Endothelial cell of umbilical vein (primary cell): ENCODE results near the gene C5orf15. TPM values are rescaled to one million over a fixed set of nuclear protein-coding genes. Genes with fewer than 3 reads are reported as not detected.

Experiments
- BruUV-seq: library from RNA; stranded (reverse); fragments of 400-500 nt; replicated peaks from 2 replicates; lab custom pipeline; 2021; lab: Mats Ljungman, UMichigan
- CTCF ChIA-PET: fragments of 300-600, 350-600 bp; sonication (Branson Sonifier 250); formaldehyde crosslinking; loops from one replicate; lab custom pipeline; 2021; ENCODE audit warnings: antibody characterized with exemption, inconsistent platforms; lab: Charles Lee
- POLR2A ChIA-PET: fragments of 300-600, 350-600 bp; sonication (Branson Sonifier 250); formaldehyde crosslinking; loops from one replicate; lab custom pipeline; 2021; ENCODE audit warnings: antibody characterized with exemption, inconsistent platforms; lab: Charles Lee
- DNase-seq: peaks from one replicate; pipeline ENCODE4 v3.0.0-alpha.2; 2011; ENCODE audit warnings: low read depth, low spot score
- FAIRE-seq: peaks from 2 replicates; lab custom pipeline; 2011; peaks lifted over from hg19 to GRCh38; lab: Jason Lieb, UNC
- H2AFZ ChIP-seq: 2 replicates; pipeline ENCODE4 v1.6.0; 2012; ENCODE audit warnings: low read depth, low read length, control low read depth, inconsistent platforms
- H3K27ac ChIP-seq: 2 replicates; pipeline ENCODE4 v1.5.1; 2011; ENCODE audit warnings: low read depth, mild to moderate bottlenecking, control low read depth, low read length, moderate library complexity; ENCODE audit not compliant: insufficient read depth
- H3K27me3 ChIP-seq, 2 experiments: 2 replicates each; pipeline versions ENCODE4 v1.6.0 to v1.6.1; 2011; ENCODE audit warnings: low read length in 2 of 2, mixed read lengths in 1 of 2; ENCODE audit not compliant: control insufficient read depth in 2 of 2, insufficient read depth in 2 of 2
- H3K36me3 ChIP-seq, 2 experiments: 2 replicates in 1 of 2; 3 replicates in 1 of 2; pipeline ENCODE4 v1.5.1; 2011; ENCODE audit warnings: low read length in 2 of 2, mild to moderate bottlenecking in 1 of 2, moderate library complexity in 1 of 2; ENCODE audit not compliant: control insufficient read depth in 2 of 2, insufficient read depth in 2 of 2; ENCODE audit errors: extremely low read depth in 1 of 2
- H3K4me1 ChIP-seq: 3 replicates; pipeline ENCODE4 v1.5.1; 2011; ENCODE audit warnings: mild to moderate bottlenecking, low read length; ENCODE audit not compliant: control insufficient read depth, insufficient read depth; ENCODE audit errors: extremely low read depth
- H3K4me2 ChIP-seq: 2 replicates; pipeline ENCODE4 v1.6.1; 2011; ENCODE audit warnings: low read length, control low read depth, mixed read lengths; ENCODE audit not compliant: insufficient read depth
- H3K4me3 ChIP-seq, 3 experiments: fragments of 200-600 bp in 1 of 3; sonication (generic), shearing (Covaris generic) in 1 of 3; replicated peaks in 1 of 3; 2 replicates each; pipeline ENCODE4 v1.5.1; 2011 to 2016; ENCODE audit warnings: control low read depth in 3 of 3, low read length in 3 of 3, mild to moderate bottlenecking in 2 of 3, inconsistent platforms in 1 of 3, low read depth in 1 of 3, moderate library complexity in 1 of 3; ENCODE audit not compliant: insufficient read depth in 1 of 3
- H3K79me2 ChIP-seq: 2 replicates; pipeline ENCODE4 v1.6.0; 2012; ENCODE audit warnings: low read length, inconsistent platforms; ENCODE audit not compliant: control insufficient read depth, insufficient read depth
- H3K9ac ChIP-seq: replicated peaks from 2 replicates; pipeline ENCODE3; 2011; ENCODE audit warnings: low read length, control low read depth; ENCODE audit not compliant: insufficient read depth; ENCODE audit errors: extremely low read depth
- H3K9me1 ChIP-seq: replicated peaks from 3 replicates; pipeline ENCODE4 v1.6.0; 2011; ENCODE audit warnings: mild to moderate bottlenecking, low read length; ENCODE audit not compliant: control insufficient read depth, insufficient read depth; ENCODE audit errors: extremely low read depth
- H3K9me3 ChIP-seq: replicated peaks from 2 replicates; pipeline ENCODE4 v1.5.1; 2012; ENCODE audit warnings: low read length, inconsistent platforms; ENCODE audit not compliant: control insufficient read depth, insufficient read depth
- H4K20me1 ChIP-seq: replicated peaks from 2 replicates; pipeline ENCODE3; 2011; ENCODE audit warnings: mild to moderate bottlenecking, low read length; ENCODE audit not compliant: control insufficient read depth, insufficient read depth; ENCODE audit errors: extremely low read depth
- EZH2 ChIP-seq: IDR thresholded peaks from 2 replicates; pipeline ENCODE4 v1.6.1; 2012; ENCODE audit warnings: borderline replicate concordance, low read depth, mild to moderate bottlenecking, moderate library complexity, low read length, inconsistent platforms; ENCODE audit not compliant: severe bottlenecking
- FOS ChIP-seq: IDR thresholded peaks from 2 replicates; pipeline ENCODE4 v1.6.1; 2011; ENCODE audit warnings: mild to moderate bottlenecking, low read length, moderate library complexity, borderline replicate concordance; ENCODE audit not compliant: insufficient read depth
- GATA2 ChIP-seq: IDR thresholded peaks from 2 replicates; pipeline ENCODE4 v1.7.0; 2011; ENCODE audit warnings: low read depth, mild to moderate bottlenecking, moderate library complexity, mixed read lengths, low read length; ENCODE audit not compliant: insufficient read length, insufficient read depth
- JUN ChIP-seq: IDR thresholded peaks from 2 replicates; pipeline ENCODE4 v1.6.1; 2011; ENCODE audit warnings: borderline replicate concordance, low read depth; ENCODE audit not compliant: insufficient read length, insufficient read depth
- MYC ChIP-seq: IDR thresholded peaks from one replicate; pipeline ENCODE4 v1.6.1; 2011; ENCODE audit warnings: mild to moderate bottlenecking, low read depth, low read length
- POLR2A ChIP-seq: IDR thresholded peaks from 2 replicates; pipeline ENCODE4 v1.6.1; 2012; ENCODE audit warnings: low read depth, mild to moderate bottlenecking, control low read depth, low read length
- POLR2AphosphoS5 ChIP-seq: IDR thresholded peaks from 2 replicates; pipeline ENCODE4 v1.6.1; 2012; ENCODE audit warnings: low read depth, mild to moderate bottlenecking, control low read depth, low read length, moderate library complexity; ENCODE audit not compliant: insufficient read depth
- dilution Hi-C: fragments of 300-500 bp; cut with MboI; formaldehyde crosslinking; loops from one replicate; pipeline ENCODE4 v1.15.0; 2019; ENCODE audit warnings: low sequenced_read_pairs; ENCODE audit not compliant: extremely low pct_ligation_motif_present
- intact Hi-C: fragments of 100-400 bp; cut with micrococcal nuclease; formaldehyde crosslinking; loops from one replicate; pipeline ENCODE4 v1.10.0; 2022
- polyA plus RNA-seq, 4 experiments: library from polyadenylated mRNA; depleted of rRNA in 3 of 4; stranded (reverse) in 3 of 4; unstranded in 1 of 4; fragments of >200 nt; gene quantifications; 2 replicates each; pipeline versions ENCODE4 v1.2.1 to v1.2.3, GENCODE V29; 2011 to 2012; ENCODE audit warnings: missing spikeins in 1 of 4
- total RNA-seq: library from RNA; stranded (reverse); gene quantifications from 2 replicates; pipeline ENCODE4 v1.2.3, GENCODE V29; 2021
- TF ChIP-seq, protein P1 (sequence below): IDR thresholded peaks from 2 replicates; pipeline ENCODE4 v1.6.1; 2011; ENCODE audit not compliant: insufficient read depth, insufficient read length
- TF ChIP-seq, protein P2 (sequence below), 2 donors: IDR thresholded peaks; 1 replicate in 1 of 2; 2 replicates in 1 of 2; pipeline ENCODE4 v1.5.1; 2011; ENCODE audit warnings: low read length in 2 of 2, mild to moderate bottlenecking in 2 of 2, moderate library complexity in 2 of 2, control low read depth in 1 of 2, inconsistent platforms in 1 of 2, low read depth in 1 of 2; ENCODE audit not compliant: insufficient read depth in 1 of 2; ENCODE audit errors: extremely low read depth in 1 of 2

Gene C5orf15
- total and polyA plus RNA-seq, 2 donors (not counting 3 experiments of a cell fraction or from before 2014, with no cell fraction given) = 25.3 to 45.4 TPM

DNA sequence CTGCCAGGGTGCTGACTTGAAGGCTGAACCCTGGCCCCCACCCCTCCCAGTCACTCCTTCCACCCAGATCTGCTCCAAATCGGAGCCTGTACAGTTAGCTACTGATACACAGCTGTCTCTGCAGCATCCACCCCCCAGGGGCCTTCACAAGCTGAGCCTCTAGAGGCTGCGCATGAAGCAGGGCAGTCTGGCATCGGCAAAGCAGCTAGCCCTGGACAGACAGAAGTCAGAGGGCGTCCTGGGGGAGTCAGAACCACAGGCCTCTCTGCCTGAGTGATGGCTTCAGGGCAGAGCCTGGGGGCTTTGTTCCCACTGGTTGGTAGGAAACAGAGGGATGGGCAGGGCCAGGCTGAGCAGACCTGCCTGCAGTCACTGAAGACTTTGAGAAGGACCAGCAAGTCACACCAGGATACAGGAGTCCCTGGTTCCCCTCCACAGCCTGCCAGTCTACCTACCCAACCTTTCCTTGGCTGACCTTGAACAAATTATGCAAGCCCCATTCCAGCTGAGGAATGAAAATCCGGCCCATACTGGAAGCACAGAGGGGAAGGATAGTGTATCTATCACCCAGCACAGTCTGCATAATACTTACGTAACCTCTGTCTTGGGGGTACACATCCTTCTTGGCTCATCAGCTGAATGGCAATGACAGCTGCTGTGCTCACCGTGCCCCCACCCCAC, 27.6 kb upstream of the C5orf15 start:
- dilution Hi-C loops = no loop called here
- Histone ChIP-seq H3K9me1 (no peaks in the 10 kb centered on the region), H3K4me2 (no peak overlapping the region), H3K4me3 (no peak overlapping the region), H2AFZ (no peak overlapping the region), H3K9me3 (no peaks in the 10 kb centered on the region), H3K4me1 (peaks cover 27% of the 10 kb centered on the region), H3K27me3 (no peaks in the 10 kb centered on the region), H3K9ac (no peak overlapping the region), H3K79me2 (peaks cover 97% of the 10 kb centered on the region), H3K27ac (no peak overlapping the region), H4K20me1 (peaks cover 6% of the 10 kb centered on the region), H3K36me3 (peaks cover 0 to 4% of the 10 kb centered on the region in 2 experiments)
- CTCF ChIA-PET = interaction anchor here (0.8 to 2.3 kb wide), 8 partner anchors 7 to 165 kb away, joined by 4 to 15 read pairs (median 5); partner anchors contain the start of gene VDAC1
- intact Hi-C loops = no loop called here
- POLR2A ChIA-PET = no interaction called here
- no peak for FAIRE-seq
- BruUV-seq = no TSS peak
- DNase-seq = no peak
- TF ChIP-seq EZH2 (no peak), FOS (no peak), GATA2 (no peak), MYC (no peak), JUN (no peak), POLR2AphosphoS5 (no peak), POLR2A (no peak)
- TF ChIP-seq, protein P1, sequence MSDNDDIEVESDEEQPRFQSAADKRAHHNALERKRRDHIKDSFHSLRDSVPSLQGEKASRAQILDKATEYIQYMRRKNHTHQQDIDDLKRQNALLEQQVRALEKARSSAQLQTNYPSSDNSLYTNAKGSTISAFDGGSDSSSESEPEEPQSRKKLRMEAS = no peak
- TF ChIP-seq, protein P2, sequence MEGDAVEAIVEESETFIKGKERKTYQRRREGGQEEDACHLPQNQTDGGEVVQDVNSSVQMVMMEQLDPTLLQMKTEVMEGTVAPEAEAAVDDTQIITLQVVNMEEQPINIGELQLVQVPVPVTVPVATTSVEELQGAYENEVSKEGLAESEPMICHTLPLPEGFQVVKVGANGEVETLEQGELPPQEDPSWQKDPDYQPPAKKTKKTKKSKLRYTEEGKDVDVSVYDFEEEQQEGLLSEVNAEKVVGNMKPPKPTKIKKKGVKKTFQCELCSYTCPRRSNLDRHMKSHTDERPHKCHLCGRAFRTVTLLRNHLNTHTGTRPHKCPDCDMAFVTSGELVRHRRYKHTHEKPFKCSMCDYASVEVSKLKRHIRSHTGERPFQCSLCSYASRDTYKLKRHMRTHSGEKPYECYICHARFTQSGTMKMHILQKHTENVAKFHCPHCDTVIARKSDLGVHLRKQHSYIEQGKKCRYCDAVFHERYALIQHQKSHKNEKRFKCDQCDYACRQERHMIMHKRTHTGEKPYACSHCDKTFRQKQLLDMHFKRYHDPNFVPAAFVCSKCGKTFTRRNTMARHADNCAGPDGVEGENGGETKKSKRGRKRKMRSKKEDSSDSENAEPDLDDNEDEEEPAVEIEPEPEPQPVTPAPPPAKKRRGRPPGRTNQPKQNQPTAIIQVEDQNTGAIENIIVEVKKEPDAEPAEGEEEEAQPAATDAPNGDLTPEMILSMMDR (IDR thresholded peaks at IDR 0.05; ENCODE audit: extremely low read depth in 1 of 2, insufficient read depth in 1 of 2, low read depth in 1 of 2, low read length in 2 of 2) = no peak
